ENCODE data around the gene BAZ1A. TPM values are rescaled to one million over a fixed set of nuclear protein-coding genes. Genes with fewer than 3 reads are reported as not detected.

Gene BAZ1A
- total RNA-seq, 1 donor, result 21.7 TPM

DNA sequence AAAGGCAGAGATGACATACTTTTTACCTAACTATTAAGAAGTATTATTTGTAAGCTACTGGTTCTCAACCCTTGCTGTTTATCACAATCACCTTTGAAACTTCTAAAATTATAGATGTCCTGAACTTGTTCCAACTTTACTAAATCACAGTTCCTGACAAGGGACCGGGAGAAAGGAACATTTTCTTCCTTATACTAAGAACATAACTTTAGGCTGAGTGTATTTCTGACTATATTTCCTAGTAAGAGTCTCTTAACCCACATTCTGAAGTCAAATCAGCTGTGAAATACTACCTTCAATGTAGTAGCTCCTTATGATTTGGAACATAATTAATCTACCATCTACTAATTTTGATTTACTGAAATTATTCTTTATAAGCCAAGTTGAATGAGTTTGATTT is 80.2 kb downstream of the BAZ1A start:
- DNase-seq (ENCODE audit: low read depth), result no peak
- TF ChIP-seq, protein P1, sequence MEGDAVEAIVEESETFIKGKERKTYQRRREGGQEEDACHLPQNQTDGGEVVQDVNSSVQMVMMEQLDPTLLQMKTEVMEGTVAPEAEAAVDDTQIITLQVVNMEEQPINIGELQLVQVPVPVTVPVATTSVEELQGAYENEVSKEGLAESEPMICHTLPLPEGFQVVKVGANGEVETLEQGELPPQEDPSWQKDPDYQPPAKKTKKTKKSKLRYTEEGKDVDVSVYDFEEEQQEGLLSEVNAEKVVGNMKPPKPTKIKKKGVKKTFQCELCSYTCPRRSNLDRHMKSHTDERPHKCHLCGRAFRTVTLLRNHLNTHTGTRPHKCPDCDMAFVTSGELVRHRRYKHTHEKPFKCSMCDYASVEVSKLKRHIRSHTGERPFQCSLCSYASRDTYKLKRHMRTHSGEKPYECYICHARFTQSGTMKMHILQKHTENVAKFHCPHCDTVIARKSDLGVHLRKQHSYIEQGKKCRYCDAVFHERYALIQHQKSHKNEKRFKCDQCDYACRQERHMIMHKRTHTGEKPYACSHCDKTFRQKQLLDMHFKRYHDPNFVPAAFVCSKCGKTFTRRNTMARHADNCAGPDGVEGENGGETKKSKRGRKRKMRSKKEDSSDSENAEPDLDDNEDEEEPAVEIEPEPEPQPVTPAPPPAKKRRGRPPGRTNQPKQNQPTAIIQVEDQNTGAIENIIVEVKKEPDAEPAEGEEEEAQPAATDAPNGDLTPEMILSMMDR (IDR thresholded peaks at IDR 0.05; ENCODE audit: insufficient read depth, low read length), result no peak
- no peak overlapping the region for H3K4me3 ChIP-seq (ENCODE audit: low read depth, low read length)

DNA sequence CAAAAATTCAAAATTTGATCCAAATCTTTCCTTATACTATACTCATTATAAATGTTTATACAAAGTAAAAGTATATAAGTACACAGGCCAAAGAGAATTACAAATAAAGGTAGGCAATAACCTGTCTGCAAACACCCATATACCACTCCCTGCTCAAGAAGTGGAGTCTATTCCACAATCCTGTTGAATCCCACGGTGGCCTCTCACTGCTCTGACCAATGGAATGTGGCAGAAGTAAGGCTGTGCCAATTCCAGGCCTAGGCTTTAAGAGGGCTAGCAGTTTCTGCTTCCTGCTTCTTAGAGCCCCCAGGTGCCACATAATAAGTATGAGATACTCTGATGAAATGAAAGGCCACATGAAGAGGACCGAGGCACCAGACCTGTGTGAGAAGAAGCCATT is 80.9 kb downstream of the BAZ1A start:
- no peak overlapping the region for H3K4me3 ChIP-seq (ENCODE audit: low read depth, low read length)
- TF ChIP-seq, protein P1 (IDR thresholded peaks at IDR 0.05; ENCODE audit: insufficient read depth, low read length), result no peak
- peak; percentile 8 for DNase-seq (ENCODE audit: low read depth)

DNA sequence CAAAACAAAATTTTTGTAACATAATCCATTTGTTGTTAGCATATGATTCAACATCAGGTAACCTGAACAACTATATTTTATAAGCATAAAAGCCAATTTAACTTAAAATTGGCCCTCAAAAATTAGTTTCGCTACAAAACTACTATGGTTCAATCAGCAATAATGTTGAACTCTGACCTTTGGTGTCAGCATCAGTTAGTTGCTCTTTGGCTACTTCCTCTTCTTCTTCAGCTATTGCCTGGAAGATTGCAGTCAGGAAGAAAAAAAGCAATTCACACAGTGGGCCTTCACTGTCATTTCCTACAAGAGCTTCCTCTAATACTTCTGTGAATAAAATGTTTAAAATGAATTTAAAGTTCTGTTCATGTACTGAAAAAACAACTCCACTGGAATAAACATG is 82.6 kb downstream of the BAZ1A start:
- TF ChIP-seq, protein P1 (IDR thresholded peaks at IDR 0.05; ENCODE audit: insufficient read depth, low read length), result no peak
- no peak for DNase-seq (ENCODE audit: low read depth)
- no peak overlapping the region for H3K4me3 ChIP-seq (ENCODE audit: low read depth, low read length)

DNA sequence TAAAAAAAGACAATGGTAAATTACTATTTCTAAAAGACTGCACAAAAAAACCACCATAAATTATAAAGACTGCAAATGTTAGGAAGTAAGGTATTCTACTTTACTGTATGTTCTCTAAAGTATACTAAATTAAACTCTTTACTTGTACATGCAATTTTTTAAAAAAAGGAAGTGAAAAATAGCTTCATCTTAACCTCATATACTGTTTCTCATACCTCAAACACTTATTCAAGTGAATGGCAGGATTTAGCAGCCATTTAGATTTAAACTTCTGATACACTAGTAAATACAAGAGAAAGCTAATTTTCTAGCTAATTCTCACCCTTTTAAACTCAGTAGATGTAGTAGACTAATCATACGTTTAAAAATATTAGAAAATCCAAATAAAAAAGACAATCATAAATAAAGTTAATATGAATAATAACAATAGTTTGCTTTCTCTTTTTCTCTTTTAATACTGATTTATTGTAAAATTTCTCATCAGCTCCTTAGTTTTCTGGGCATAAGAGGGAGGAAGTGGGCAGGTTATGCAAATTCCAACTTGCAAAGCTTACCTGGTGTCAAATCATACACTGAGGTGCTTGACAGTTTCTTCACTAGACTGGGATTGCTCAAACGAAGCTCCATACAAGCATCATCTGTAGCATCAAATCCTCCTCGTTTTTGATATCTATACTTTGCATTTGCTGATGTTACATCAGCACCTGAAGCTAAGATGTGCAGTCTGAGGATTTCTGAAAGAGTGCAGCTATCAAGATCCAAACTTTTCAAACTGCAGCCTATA is 89.7 kb downstream of the BAZ1A start:
- TF ChIP-seq, protein P1 (IDR thresholded peaks at IDR 0.05; ENCODE audit: insufficient read depth, low read length), result no peak
- DNase-seq (ENCODE audit: low read depth), result no peak
- H3K4me3 ChIP-seq (ENCODE audit: low read depth, low read length), result no peak overlapping the region

DNA sequence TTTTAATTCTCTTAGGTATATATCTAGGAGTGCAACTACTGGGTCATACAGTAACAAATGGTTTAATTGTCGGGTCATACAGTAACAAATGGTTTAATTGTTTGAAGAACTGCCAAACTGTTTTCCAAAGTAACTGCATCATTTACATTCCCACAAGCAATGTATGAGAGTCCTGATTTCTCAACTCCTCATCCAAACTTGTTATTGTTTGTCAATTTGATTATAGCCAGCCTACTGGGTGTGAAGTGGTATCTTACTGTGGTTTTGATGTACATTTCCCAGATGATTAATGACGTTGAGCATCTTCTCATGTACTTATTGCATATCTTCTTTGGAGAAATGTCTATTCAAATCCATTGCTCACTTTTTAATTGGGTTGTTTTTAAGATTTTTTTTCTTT is 93.1 kb downstream of the BAZ1A start:
- H3K4me3 ChIP-seq (ENCODE audit: low read depth, low read length), result no peak overlapping the region
- peak; percentile 2 for DNase-seq (ENCODE audit: low read depth)
- TF ChIP-seq, protein P1 (IDR thresholded peaks at IDR 0.05; ENCODE audit: insufficient read depth, low read length), result no peak

DNA sequence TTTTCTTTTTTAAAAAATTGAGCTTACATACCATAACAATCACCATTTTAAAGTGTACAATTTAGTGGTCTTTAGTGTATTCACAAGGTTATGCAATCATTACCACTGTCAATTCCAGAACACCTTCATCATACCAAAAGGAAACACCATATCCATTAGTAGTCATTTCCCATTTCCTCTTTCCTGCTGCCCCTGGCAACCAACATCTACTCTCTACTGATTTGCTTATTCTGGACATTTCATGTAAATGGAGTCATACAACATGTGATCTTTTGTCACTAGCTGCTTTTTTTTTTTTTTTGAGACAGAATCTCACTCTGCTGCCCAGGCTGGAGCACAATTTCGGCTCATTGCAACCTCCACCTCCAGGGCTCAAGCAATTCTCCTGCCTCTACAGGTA is 93.9 kb downstream of the BAZ1A start:
- DNase-seq (ENCODE audit: low read depth), result peak; percentile 79
- TF ChIP-seq, protein P1 (IDR thresholded peaks at IDR 0.05; ENCODE audit: insufficient read depth, low read length), result no peak
- H3K4me3 ChIP-seq (ENCODE audit: low read depth, low read length), result no peak overlapping the region

DNA sequence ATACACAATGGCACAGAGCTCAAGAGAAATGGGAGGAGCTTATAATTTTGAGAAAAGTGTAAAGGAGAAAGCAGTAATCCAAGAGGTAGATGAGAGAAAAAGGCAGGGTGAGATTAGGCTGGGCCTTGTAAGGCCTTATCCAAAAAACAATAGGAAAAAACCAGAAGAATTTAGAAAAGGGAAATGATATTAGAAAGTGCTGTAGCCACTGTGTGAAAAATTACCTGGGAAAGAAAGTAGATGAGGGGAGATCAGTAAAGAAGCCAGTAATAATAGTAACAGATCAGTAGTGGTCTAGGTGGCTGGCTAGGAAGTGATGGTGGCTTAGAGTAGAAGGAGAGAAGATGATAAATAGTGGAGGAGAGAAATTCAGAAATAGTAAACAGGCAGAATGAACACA is 94.5 kb downstream of the BAZ1A start:
- DNase-seq (ENCODE audit: low read depth), result no peak
- no peak overlapping the region for H3K4me3 ChIP-seq (ENCODE audit: low read depth, low read length)
- TF ChIP-seq, protein P1 (IDR thresholded peaks at IDR 0.05; ENCODE audit: insufficient read depth, low read length), result no peak

All from fibroblast of the aortic adventitia (primary cell).